ENCODE measurements around the gene RGPD6. TPM values are rescaled to one million over a fixed set of nuclear protein-coding genes. Genes with fewer than 3 reads are reported as not detected.
A peak's percentile ranks its signal among the peaks of the same experiment; 100 is the strongest.
"Not testable (repeated sequence)": the region's sequence is repeated elsewhere in the genome, so short reads cannot be mapped to it uniquely, and the experiment has no call there.

The RGPD6 gene
- total RNA-seq, 1 donor from 2014 or later, result 34.8 TPM

- ATAC-seq; DNase-seq (ENCODE audit: low spot score); intact Hi-C loops (cut with DNase I): not testable (repeated sequence)
These were observed 82.5 kb downstream of the RGPD6 start for GRCh38 chr2:110494488-110494887.

DNA sequence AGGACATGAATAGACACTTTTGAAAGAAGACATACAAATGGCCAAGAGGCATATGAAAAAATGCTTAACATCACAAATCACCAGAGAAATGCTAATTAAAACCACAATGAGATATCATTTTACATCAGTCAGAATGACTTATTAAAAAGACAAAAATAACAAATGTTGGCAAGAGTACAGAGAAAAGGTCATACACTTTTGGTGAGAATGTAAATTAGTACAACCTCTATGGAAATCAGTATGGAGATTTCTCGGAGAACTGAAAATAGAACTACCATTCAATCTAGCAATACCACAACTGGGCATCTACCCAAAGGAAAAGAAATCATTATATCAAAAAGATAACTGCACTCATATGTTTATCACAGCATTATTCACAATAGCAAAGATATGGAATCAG is 88.0 kb downstream of the RGPD6 start:
- ATAC-seq; intact Hi-C loops (cut with DNase I); DNase-seq (ENCODE audit: low spot score): not testable (repeated sequence)

GRCh38 chr2:110482697-110483096 is 94.3 kb downstream of the RGPD6 start:
- intact Hi-C loops (cut with DNase I); ATAC-seq; DNase-seq (ENCODE audit: low spot score): not testable (repeated sequence)

DNA sequence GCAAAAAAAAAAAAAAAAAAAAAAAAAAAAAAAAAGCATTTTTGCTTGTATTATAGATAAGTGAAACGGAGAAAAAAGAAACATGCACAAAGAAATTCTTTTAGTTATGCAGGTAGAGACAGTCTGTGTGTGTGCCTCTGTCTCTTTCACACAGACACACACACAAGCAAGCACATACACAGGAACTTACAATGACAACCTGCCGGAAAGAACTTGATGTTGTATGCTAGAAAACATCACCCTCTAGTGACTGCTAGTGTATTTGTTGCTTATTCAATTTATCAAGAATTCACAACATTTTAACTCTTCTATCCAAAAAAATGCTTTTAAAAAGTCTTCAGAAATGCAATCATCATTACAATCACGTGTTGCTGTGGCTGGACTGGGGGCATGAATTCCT is 95.8 kb downstream of the RGPD6 start:
- ATAC-seq, result peak; percentile 73
- intact Hi-C loops (cut with DNase I); DNase-seq (ENCODE audit: low spot score): not testable (repeated sequence)

GRCh38 chr2:110480084-110480483 is 96.9 kb downstream of the RGPD6 start:
- not testable (repeated sequence) for DNase-seq (ENCODE audit: low spot score)

DNA sequence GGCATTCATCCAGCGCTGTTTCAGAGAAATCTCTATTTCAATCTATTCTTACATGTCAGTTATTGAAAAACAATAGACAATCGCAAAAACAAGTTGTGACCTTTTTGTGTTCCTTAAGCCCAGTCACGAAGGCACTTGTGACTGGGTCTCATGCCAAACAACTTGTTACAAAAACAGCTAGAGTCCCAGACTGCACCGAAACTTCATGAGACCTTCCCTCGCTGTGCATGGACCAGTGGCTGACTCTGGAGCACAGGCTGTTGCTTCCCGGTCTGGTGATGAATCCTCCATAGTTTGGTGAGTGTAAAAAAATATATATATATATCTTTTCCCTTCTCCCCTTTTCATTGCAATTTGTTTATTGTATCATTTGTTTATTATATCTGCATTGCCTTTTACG is 99.7 kb downstream of the RGPD6 start:
- ATAC-seq; DNase-seq (ENCODE audit: low spot score); intact Hi-C loops (cut with DNase I): not testable (repeated sequence)

More at GRCh38 chr2:110480084-110480483, 96.9 kb downstream of the RGPD6 start:
- ATAC-seq; intact Hi-C loops (cut with DNase I): not testable (repeated sequence)

- ATAC-seq; intact Hi-C loops (cut with DNase I); DNase-seq (ENCODE audit: low spot score): not testable (repeated sequence)
These were observed 100.1 kb downstream of the RGPD6 start for GRCh38 chr2:110476952-110477351.

- intact Hi-C loops (cut with DNase I); ATAC-seq; DNase-seq (ENCODE audit: low spot score): not testable (repeated sequence)
These were observed 101.2 kb downstream of the RGPD6 start for GRCh38 chr2:110475627-110476359.

- not testable (repeated sequence) for ATAC-seq
These were observed 102.1 kb downstream of the RGPD6 start for GRCh38 chr2:110474898-110475297.

GRCh38 chr2:110473059-110473358 is 104.0 kb downstream of the RGPD6 start:
- DNase-seq (ENCODE audit: low spot score); intact Hi-C loops (cut with DNase I); ATAC-seq: not testable (repeated sequence)

More at GRCh38 chr2:110474898-110475297, 102.1 kb downstream of the RGPD6 start:
- intact Hi-C loops (cut with DNase I); DNase-seq (ENCODE audit: low spot score): not testable (repeated sequence)

GRCh38 chr2:110472171-110473058 is 104.6 kb downstream of the RGPD6 start, which contains the start of gene LIMS4:
Gene LIMS4 (minus strand): TSS chr2:110472816. CDS start chr2:110472778, 38 bp downstream.
- intact Hi-C loops (cut with DNase I); DNase-seq (ENCODE audit: low spot score): not testable (repeated sequence)
- peak; percentile 98 for ATAC-seq

DNA sequence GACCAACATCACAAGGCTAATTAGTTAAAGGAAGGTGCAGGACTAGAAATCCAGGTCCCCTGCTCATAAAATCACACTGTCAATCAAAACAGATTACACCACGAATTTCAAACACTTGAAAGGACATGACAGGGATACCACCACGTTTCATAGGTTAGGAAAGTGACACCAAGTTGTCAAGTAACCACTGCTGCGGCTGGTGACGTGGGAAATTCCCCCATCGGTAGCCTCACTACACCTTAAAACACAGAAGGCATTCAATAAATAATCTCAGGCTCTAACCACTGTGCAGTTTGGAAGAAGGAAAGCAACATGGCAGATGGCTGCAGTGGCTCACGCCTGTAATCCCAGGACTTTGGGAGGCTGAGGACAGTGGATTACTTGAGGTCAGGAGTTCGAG is 108.1 kb downstream of the RGPD6 start:
- DNase-seq (ENCODE audit: low spot score); ATAC-seq; intact Hi-C loops (cut with DNase I): not testable (repeated sequence)

- DNase-seq (ENCODE audit: low spot score); intact Hi-C loops (cut with DNase I): not testable (repeated sequence)
- peak; percentile 72 for ATAC-seq
These were observed 111.7 kb downstream of the RGPD6 start for GRCh38 chr2:110465312-110465711.

Other genes with a start within 250 kb of the RGPD6 start
- gene LIMS4, start 104.4 kb downstream of the RGPD6 start, total RNA-seq, result 2.2 TPM
- 0.27 TPM for gene BUB1, start 100.8 kb upstream of the RGPD6 start, total RNA-seq
- gene ACOXL, start 155.4 kb upstream of the RGPD6 start, total RNA-seq, result not detected